ENCODE results near the gene TSHZ2.
"Not testable (repeated sequence)": the region's sequence is repeated elsewhere in the genome, so short reads cannot be mapped to it uniquely, and the experiment has no call there.

Gene TSHZ2

GRCh38 chr20:52962183-52962582, 10.0 kb upstream of the TSHZ2 start:
- no peak overlapping the region for H3K4me3 ChIP-seq (ENCODE audit: low read depth, low read length)
- no peak for DNase-seq (ENCODE audit: low read depth)

- peak; percentile 25 for DNase-seq (ENCODE audit: low read depth)
- no peak overlapping the region for H3K4me3 ChIP-seq (ENCODE audit: low read depth, low read length)
Observed at GRCh38 chr20:52963131-52963530, 9.0 kb upstream of the TSHZ2 start.

- DNase-seq (ENCODE audit: low read depth), result no peak
Observed at GRCh38 chr20:52964131-52964530, 8.0 kb upstream of the TSHZ2 start.

GRCh38 chr20:52965380-52965779, 6.8 kb upstream of the TSHZ2 start:
- DNase-seq (ENCODE audit: low read depth), result no peak
- H3K4me3 ChIP-seq (ENCODE audit: low read depth, low read length), result no peak overlapping the region

More at GRCh38 chr20:52964131-52964530, 8.0 kb upstream of the TSHZ2 start:
- no peak overlapping the region for H3K4me3 ChIP-seq (ENCODE audit: low read depth, low read length)

GRCh38 chr20:52965819-52966218, 6.3 kb upstream of the TSHZ2 start:
- DNase-seq (ENCODE audit: low read depth), result no peak
- no peak overlapping the region for H3K4me3 ChIP-seq (ENCODE audit: low read depth, low read length)

DNA sequence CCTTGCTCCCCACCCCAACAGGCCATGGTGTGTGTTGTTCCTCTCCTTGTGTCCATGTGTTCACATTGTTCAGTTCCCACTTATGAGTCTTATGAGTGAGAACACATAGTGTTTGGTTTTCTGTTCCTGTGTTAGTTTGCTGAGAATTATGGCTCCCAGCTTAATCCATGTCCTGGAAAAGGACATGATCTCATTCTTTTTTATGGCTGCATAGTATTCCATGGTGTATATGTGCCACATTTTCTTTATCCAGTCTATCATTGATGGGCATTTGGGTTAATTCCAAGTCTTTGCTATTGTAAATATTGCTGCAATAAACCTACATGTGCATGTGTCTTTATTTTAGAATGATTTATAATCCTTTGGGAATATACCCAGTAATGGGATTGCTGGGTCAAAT, 5.6 kb upstream of the TSHZ2 start:
- H3K4me3 ChIP-seq (ENCODE audit: low read depth, low read length); DNase-seq (ENCODE audit: low read depth): not testable (repeated sequence)

GRCh38 chr20:52971498-52972189, 514 bp upstream of the TSHZ2 start:
- no peak for DNase-seq (ENCODE audit: low read depth)
- H3K4me3 ChIP-seq (ENCODE audit: low read depth, low read length), result peak overlapping the region; percentile 57

- DNase-seq (ENCODE audit: low read depth), result no peak
- H3K4me3 ChIP-seq (ENCODE audit: low read depth, low read length), result peak overlapping the region; percentile 57
Observed at GRCh38 chr20:52972965-52973819, 1.0 kb downstream of the TSHZ2 start.

GRCh38 chr20:52974179-52974594, 2.0 kb downstream of the TSHZ2 start:
- DNase-seq (ENCODE audit: low read depth), result no peak
- peak overlapping the region; percentile 57 for H3K4me3 ChIP-seq (ENCODE audit: low read depth, low read length)

DNA sequence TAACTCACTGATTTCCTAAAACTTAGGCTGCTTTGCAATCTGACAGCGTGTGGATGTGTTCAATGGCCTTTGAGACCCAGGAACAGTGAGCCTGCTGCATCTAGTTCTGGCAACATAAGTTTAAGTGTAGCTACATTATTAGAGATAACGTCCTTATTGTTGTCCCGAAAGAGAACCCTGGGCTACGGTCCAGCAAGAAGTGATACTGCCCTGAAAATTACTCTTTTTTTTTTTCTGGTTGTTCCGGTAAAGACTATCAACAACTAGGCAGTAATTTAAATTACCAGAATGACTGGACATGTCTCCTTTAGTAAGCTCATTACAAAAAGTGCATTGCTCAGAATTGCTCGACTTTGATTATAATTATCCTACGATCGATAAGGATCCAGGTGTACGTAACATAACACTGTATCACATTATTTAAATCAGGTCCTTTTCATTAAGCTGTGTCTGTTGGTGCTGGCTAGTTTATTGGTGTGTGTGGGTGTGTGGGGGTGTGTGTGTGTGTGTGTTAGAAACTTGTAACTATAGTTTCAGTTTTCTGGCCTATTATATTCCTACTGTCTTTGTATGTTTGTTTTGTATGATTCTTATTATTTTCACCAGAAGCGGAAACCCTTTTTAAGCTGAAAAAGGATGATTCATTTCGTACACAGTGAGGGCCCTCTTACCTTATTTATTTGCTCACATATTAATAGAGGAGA, 3.0 kb downstream of the TSHZ2 start:
- peak overlapping the region; percentile 29 for H3K4me3 ChIP-seq (ENCODE audit: low read depth, low read length)

DNA sequence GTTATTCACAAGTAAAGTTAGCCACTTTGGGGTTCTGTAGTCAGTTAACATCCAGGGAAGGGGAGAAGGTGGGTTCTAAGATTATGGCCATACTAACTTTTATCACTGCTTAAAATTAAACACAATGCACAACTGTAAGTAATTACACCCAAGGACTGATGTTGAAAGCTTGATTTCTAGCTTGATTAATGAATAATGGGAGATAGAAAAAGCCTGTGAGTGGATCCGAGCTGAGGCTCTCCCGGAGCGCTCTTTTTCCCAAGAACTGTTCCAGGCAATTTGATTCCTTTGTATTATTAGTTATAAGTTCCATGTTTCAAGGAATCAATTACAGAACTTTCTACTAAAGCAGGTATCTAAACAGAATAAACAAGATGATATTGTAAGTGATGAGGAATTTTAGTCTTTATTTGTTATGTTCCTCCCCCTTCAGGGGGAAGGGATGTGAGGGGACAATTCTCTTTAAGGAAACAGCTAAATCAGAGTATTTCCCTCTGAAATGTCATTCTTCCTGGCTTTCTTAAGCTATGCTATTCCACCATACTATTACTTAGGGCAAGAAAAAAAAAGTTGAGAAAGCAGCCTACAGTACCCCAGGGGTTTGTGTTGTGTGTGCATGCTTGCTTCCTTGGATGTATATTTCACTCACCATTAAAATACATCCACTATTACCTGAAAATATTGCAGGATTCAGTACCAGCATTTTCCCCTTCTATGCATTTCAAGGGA, 3.8 kb downstream of the TSHZ2 start:
- H3K4me3 ChIP-seq (ENCODE audit: low read depth, low read length), result no peak overlapping the region
- no peak for DNase-seq (ENCODE audit: low read depth)

More for the DNA sequence above, 3.0 kb downstream of the TSHZ2 start:
- no peak for DNase-seq (ENCODE audit: low read depth)

GRCh38 chr20:52978851-52979250, 6.7 kb downstream of the TSHZ2 start:
- no peak overlapping the region for H3K4me3 ChIP-seq (ENCODE audit: low read depth, low read length)

DNA sequence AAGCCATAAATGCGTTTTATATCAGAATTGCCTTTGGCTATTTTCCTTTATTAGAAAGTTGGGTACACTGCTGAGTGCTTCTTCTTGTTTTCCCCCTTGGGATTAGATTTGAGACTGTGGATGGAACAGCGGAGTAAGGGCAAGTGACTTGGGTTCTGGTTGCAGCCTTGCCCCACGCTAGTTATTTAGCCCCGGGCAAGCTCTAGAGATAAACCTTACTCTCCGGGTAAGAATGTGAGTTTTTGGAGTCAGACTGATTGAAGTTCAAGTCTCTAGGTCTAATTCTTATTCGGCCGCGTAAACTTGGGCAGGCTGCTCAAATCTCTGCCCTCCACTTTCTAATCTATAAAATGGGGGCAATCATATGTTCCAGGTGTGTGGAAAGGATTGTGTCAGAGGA, 8.9 kb downstream of the TSHZ2 start:
- DNase-seq (ENCODE audit: low read depth), result no peak
- H3K4me3 ChIP-seq (ENCODE audit: low read depth, low read length), result no peak overlapping the region

More at GRCh38 chr20:52978851-52979250, 6.7 kb downstream of the TSHZ2 start:
- DNase-seq (ENCODE audit: low read depth), result no peak

GRCh38 chr20:52983726-52984450, 11.7 kb downstream of the TSHZ2 start:
- no peak overlapping the region for H3K4me3 ChIP-seq (ENCODE audit: low read depth, low read length)
- no peak for DNase-seq (ENCODE audit: low read depth)

GRCh38 chr20:52984451-52984810, 12.3 kb downstream of the TSHZ2 start:
- no peak overlapping the region for H3K4me3 ChIP-seq (ENCODE audit: low read depth, low read length)
- DNase-seq (ENCODE audit: low read depth), result no peak

GRCh38 chr20:52985687-52986086, 13.5 kb downstream of the TSHZ2 start:
- DNase-seq (ENCODE audit: low read depth), result no peak
- H3K4me3 ChIP-seq (ENCODE audit: low read depth, low read length), result no peak overlapping the region

DNA sequence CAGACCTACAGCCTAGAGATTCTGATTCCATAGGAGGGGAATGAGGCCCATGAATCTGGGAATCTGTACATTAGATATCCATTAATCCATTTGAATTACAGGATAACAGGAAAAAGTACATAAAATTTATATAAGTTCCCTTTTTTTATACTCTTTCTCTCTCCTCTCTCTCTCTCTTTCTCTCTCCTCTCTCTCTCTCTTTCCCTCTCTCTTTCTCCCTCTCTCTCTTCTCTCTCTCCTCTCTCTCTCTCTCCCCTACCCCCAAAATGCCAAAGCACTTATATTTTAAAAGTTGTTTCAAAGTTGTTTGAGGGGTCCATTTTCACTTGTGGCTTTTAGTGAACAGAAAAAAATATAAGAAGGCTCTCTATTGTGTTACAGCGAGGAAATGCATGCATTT, 15.1 kb downstream of the TSHZ2 start:
- no peak overlapping the region for H3K4me3 ChIP-seq (ENCODE audit: low read depth, low read length)
- no peak for DNase-seq (ENCODE audit: low read depth)

DNA sequence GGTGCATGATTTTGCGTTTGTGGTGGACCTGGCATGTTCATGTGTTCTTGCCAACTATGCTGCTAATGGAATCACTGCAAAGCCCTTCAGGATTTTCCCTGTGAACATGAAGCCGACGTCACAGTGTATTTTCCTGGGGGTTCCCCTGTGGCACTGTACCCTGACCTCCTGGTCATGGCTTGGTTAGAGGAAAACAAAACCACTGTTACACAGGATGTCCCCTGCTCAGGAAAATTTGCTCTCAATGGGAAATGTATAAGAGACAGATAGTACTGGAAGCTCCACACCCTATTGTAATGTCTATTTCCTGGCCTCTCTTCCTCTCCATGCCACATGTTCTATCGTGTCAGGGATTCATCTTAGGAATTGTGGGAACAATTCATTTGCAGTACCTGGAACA, 19.7 kb downstream of the TSHZ2 start:
- DNase-seq (ENCODE audit: low read depth), result no peak
- no peak overlapping the region for H3K4me3 ChIP-seq (ENCODE audit: low read depth, low read length)

GRCh38 chr20:52992632-52993031, 20.5 kb downstream of the TSHZ2 start:
- no peak for DNase-seq (ENCODE audit: low read depth)
- H3K4me3 ChIP-seq (ENCODE audit: low read depth, low read length), result no peak overlapping the region
